KMS-11 (cell line): ENCODE results near the gene WDR17.
A peak's percentile ranks its signal among the peaks of the same experiment; 100 is the strongest.

Experiments used
- H2AFZ ChIP-seq: fragments of 200-600 bp; sonication (generic); 2 replicates; pipeline ENCODE4 v1.6.1; 2016; ENCODE audit warnings: antibody characterized with exemption, mixed run types, low read depth
- H3K27ac ChIP-seq: fragments of 200-600 bp; sonication (generic); 2 replicates; pipeline ENCODE4 v1.6.1; 2016; ENCODE audit warnings: mild to moderate bottlenecking, mixed run types
- H3K27me3 ChIP-seq: fragments of 200-600 bp; sonication (generic); 2 replicates; pipeline ENCODE4 v1.6.1; 2017; ENCODE audit warnings: mild to moderate bottlenecking, low read depth, mixed run types, moderate library complexity; ENCODE audit not compliant: insufficient read depth
- H3K36me3 ChIP-seq: fragments of 200-600 bp; sonication (generic); 2 replicates; pipeline ENCODE4 v1.6.1; 2017; ENCODE audit warnings: mild to moderate bottlenecking, mixed run types; ENCODE audit not compliant: insufficient read depth
- H3K4me1 ChIP-seq: fragments of 200-600 bp; sonication (generic); 2 replicates; pipeline ENCODE4 v1.6.1; 2016; ENCODE audit warnings: mild to moderate bottlenecking, low read depth, mixed run types; ENCODE audit not compliant: poor library complexity, severe bottlenecking
- H3K4me2 ChIP-seq: fragments of 200-600 bp; sonication (generic); 2 replicates; pipeline ENCODE4 v1.7.0; 2016; ENCODE audit warnings: mild to moderate bottlenecking, mixed run types
- H3K4me3 ChIP-seq: fragments of 200-600 bp; sonication (generic); IDR thresholded peaks from 2 replicates; pipeline ENCODE4 v1.6.1; 2017; ENCODE audit warnings: low read depth, low read length, mixed read lengths; ENCODE audit not compliant: insufficient read depth
- H3K79me2 ChIP-seq: fragments of 200-600 bp; sonication (generic); 2 replicates; pipeline ENCODE4 v1.6.1; 2016; ENCODE audit warnings: low read depth, mixed run types; ENCODE audit not compliant: insufficient read depth
- H3K9ac ChIP-seq: fragments of 200-600 bp; sonication (generic); 2 replicates; pipeline ENCODE4 v1.6.1; 2016; ENCODE audit warnings: mild to moderate bottlenecking, mixed run types
- H4K20me1 ChIP-seq: fragments of 200-600 bp; sonication (generic); 2 replicates; pipeline ENCODE4 v1.6.1; 2016; ENCODE audit warnings: mild to moderate bottlenecking, mixed run types; ENCODE audit not compliant: insufficient read depth
- CTCF ChIP-seq: fragments of 200-600 bp; sonication (generic); conservative IDR thresholded peaks from 2 replicates; pipeline ENCODE4 v1.6.1; 2017; ENCODE audit warnings: low read depth, mild to moderate bottlenecking, antibody characterized with exemption, low read length, moderate library complexity, mixed read lengths

Gene WDR17

DNA sequence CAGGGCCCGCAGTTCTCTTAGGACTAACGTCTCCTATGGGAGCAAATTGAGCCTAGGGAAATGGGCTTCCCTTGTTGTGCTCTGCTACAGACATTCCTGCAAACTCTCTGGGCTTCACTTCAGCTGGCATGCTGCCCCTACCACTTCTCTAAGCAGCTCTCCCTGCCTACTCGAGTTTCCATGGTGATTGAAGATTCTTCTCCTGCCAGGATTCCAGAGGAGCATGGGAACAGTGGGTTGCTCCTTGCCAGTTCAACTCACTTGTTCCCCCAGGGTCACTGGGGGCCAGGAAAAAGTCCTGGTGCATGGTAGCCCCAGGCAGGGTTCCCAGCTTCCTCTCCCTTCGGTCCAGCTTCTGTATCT lies 21.1 kb upstream of the WDR17 start:
- Histone ChIP-seq H3K4me1 (no peaks in the 10 kb centered on the region), H3K9ac (no peak overlapping the region), H3K27ac (no peak overlapping the region), H3K79me2 (no peaks in the 10 kb centered on the region), H3K4me3 (no peak overlapping the region), H3K4me2 (no peak overlapping the region), H3K36me3 (no peaks in the 10 kb centered on the region), H3K27me3 (no peaks in the 10 kb centered on the region), H4K20me1 (no peaks in the 10 kb centered on the region), H2AFZ (no peak overlapping the region)
- no peak for TF ChIP-seq CTCF

DNA sequence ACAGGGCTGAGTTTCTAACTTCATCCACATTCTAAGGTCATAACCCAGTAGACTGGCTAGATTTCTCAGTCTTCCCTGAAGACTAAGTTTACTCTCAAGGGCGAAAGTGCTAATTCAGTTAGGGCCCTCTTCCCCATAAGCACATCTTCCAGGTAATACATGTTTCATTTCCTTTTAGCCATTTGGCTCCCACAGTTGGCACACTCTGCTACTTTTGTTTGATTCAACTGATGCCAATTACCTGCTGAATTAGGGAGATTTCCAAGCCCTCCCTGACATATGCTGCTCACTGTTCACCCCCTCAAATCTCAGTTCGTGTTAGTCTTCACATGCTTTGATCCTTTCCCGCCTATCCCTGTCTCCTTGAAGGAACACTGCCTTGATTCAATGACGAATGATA lies 17.0 kb upstream of the WDR17 start:
- no peaks in the 10 kb centered on the region for H4K20me1 ChIP-seq
- no peak overlapping the region for H3K4me3 ChIP-seq
- H3K4me2 ChIP-seq = no peak overlapping the region
- no peaks in the 10 kb centered on the region for H3K4me1 ChIP-seq
- H3K36me3 ChIP-seq = no peaks in the 10 kb centered on the region
- H3K79me2 ChIP-seq = no peaks in the 10 kb centered on the region
- no peaks in the 10 kb centered on the region for H3K27me3 ChIP-seq
- H3K27ac ChIP-seq = no peak overlapping the region
- H2AFZ ChIP-seq = no peak overlapping the region
- H3K9ac ChIP-seq = no peak overlapping the region
- TF ChIP-seq CTCF = no peak

- Histone ChIP-seq H4K20me1 (no peaks in the 10 kb centered on the region), H3K79me2 (no peaks in the 10 kb centered on the region), H3K9ac (no peak overlapping the region), H3K4me2 (no peak overlapping the region), H3K27ac (no peak overlapping the region), H3K4me3 (no peak overlapping the region), H2AFZ (no peak overlapping the region), H3K27me3 (no peaks in the 10 kb centered on the region), H3K36me3 (no peaks in the 10 kb centered on the region), H3K4me1 (no peaks in the 10 kb centered on the region)
- TF ChIP-seq CTCF = no peak
Measured at GRCh38 chr4:176052744-176053143, 12.9 kb upstream of the WDR17 start.

DNA sequence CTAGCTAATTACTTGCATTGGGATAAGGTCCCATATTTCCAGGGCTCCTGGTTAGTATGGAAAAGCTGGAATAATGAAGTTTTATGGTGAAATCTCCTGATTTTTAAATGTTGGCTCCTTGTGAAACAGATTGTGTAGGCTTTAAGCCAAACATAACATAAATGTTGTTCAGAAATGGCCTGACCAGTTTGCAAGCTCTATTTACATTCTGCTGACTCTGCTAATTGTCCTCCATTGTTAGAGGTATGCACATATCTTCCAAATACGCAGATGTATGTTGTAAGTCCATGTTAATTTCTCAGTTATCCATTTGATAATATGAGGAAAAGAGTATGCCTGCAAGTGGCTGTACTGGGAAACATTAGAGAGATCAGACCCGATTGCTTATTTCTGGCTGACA lies 11.9 kb upstream of the WDR17 start:
- H3K4me3 ChIP-seq = no peak overlapping the region
- H3K36me3 ChIP-seq = no peaks in the 10 kb centered on the region
- no peaks in the 10 kb centered on the region for H3K79me2 ChIP-seq
- no peaks in the 10 kb centered on the region for H4K20me1 ChIP-seq
- no peak for TF ChIP-seq CTCF
- H2AFZ ChIP-seq = no peak overlapping the region
- no peak overlapping the region for H3K27ac ChIP-seq
- no peak overlapping the region for H3K4me2 ChIP-seq
- no peak overlapping the region for H3K9ac ChIP-seq
- H3K4me1 ChIP-seq = no peaks in the 10 kb centered on the region
- no peaks in the 10 kb centered on the region for H3K27me3 ChIP-seq

GRCh38 chr4:176054942-176055341 lies 10.7 kb upstream of the WDR17 start:
- H3K4me3 ChIP-seq = no peak overlapping the region
- H2AFZ ChIP-seq = no peak overlapping the region
- H3K4me1 ChIP-seq = no peaks in the 10 kb centered on the region
- H3K27ac ChIP-seq = no peak overlapping the region
- no peak overlapping the region for H3K4me2 ChIP-seq
- no peaks in the 10 kb centered on the region for H4K20me1 ChIP-seq
- H3K79me2 ChIP-seq = no peaks in the 10 kb centered on the region
- no peak overlapping the region for H3K9ac ChIP-seq
- H3K36me3 ChIP-seq = no peaks in the 10 kb centered on the region
- H3K27me3 ChIP-seq = no peaks in the 10 kb centered on the region
- TF ChIP-seq CTCF = 0 out of 2 replicates have a peak, but pooled peaks have one; percentile 24
